KOPT-K1 (cell line): ENCODE measurements around the gene WASF1.

Source experiments
- H3K27ac ChIP-seq: fragments of 200-600 bp; sonication (generic); 2 replicates; pipeline ENCODE4 v1.5.1; 2016; ENCODE audit warnings: antibody characterized with exemption, mild to moderate bottlenecking, low read depth, low read length; ENCODE audit not compliant: poor library complexity, severe bottlenecking
- H3K36me3 ChIP-seq: fragments of 200-600 bp; sonication (generic); 2 replicates; pipeline ENCODE4 v1.5.1; 2017; ENCODE audit warnings: antibody characterized with exemption, mild to moderate bottlenecking, low read length, moderate library complexity; ENCODE audit not compliant: insufficient read depth
- H3K9me3 ChIP-seq: fragments of 200-600 bp; sonication (generic); 2 replicates; pipeline ENCODE4 v1.5.1; 2017; ENCODE audit warnings: antibody characterized with exemption, low read length, mild to moderate bottlenecking; ENCODE audit not compliant: insufficient read depth, poor library complexity, severe bottlenecking

Gene WASF1

DNA sequence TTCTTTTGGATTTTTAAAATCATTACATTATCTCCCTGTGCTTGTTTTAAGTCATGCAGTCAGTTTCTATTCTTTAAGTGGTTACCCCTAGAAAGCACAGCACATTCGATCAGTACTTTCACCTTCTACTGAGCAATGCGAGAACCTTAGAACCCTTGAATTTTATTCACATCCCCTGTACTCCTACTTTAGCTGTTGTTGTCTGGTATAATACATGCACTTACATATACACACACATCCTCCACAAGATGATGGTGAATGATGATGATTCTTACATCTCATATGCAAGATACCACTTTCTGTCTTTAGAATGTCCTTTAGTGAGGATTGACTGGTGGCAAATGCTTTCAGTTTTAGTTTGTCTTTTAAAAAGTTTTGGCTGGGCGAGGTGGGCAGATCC is 6.4 kb upstream of the WASF1 start:
- Histone ChIP-seq H3K27ac (peak overlapping the region; percentile 49), H3K9me3 (no peaks in the 10 kb centered on the region), H3K36me3 (peaks cover 11% of the 10 kb centered on the region; the same call in 1 of the 2 replicates)

DNA sequence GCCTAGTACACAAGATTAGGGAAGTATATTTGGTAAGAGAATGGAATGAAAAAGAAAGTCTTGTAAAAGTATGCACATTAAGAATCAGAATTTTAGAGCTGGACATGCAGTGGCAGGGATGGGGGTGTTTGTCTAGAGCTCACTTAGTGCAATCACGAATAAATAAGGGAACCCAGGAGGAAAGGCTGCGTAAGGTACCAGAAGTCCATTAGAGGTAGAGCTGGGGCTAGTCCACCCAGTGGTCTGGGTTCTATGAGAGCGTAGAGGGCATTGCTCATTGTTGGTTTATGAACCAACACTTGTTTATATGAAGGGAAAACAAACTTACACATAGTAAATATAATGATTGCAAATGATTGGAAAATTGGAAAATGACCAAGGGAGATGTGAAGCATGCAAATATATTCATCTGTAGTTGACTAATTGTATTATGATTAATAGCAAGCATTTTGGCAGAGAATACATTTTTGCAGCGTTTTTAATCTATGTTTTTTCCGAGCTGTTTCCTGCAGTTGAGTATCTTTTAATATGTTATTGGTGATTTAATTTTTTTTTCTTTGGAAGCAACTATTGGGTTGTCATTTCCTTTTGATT is 3.9 kb upstream of the WASF1 start:
- H3K9me3 ChIP-seq, result no peaks in the 10 kb centered on the region
- H3K27ac ChIP-seq, result no peak overlapping the region
- peaks cover 11% of the 10 kb centered on the region; the same call in 1 of the 2 replicates for H3K36me3 ChIP-seq

DNA sequence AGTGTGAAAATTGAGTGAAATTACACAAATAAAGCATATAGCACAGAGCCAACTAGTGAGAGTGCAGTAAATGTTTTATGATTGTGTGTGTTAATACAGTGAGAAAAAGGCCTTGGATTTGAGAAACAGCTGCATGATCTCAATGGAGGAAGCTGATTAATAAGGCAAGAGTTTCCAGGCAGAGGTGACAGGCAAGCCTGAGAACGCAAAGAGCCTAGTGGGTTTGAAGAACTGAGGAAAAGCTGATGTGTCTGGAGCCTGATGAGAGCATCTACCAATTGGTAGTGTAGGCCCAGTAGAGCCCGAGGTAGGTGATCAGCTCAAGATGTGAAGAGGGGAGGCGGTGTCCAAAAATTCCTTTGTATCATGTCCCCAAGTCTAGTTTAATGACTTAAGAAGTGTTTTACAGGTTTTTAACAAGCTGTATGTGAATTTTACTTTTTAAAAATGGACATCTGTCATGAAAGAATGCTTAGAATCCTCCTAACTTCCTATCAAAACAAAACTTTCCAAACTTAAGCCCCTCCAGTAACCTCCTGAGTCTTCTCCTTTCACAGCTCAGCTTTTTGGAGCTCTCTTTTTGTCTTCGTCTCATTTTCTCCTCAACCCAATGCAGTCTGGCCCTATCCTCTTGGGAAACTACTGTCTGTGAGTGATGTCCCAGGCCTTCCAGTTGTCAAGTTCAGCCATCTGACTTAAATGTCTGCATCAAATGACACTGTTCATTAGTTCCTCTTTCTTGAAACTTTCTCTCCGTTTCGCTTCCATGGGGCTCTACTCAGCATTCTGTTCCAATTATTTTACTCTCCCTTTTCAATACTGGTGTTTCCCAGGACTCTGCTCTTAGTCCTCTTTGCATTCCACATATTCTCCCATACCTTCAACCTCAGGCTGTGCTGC is 1.9 kb upstream of the WASF1 start:
- H3K36me3 ChIP-seq, result peaks cover 11% of the 10 kb centered on the region; the same call in 1 of the 2 replicates
- peak overlapping the region; percentile 84 for H3K27ac ChIP-seq
- H3K9me3 ChIP-seq, result no peaks in the 10 kb centered on the region

DNA sequence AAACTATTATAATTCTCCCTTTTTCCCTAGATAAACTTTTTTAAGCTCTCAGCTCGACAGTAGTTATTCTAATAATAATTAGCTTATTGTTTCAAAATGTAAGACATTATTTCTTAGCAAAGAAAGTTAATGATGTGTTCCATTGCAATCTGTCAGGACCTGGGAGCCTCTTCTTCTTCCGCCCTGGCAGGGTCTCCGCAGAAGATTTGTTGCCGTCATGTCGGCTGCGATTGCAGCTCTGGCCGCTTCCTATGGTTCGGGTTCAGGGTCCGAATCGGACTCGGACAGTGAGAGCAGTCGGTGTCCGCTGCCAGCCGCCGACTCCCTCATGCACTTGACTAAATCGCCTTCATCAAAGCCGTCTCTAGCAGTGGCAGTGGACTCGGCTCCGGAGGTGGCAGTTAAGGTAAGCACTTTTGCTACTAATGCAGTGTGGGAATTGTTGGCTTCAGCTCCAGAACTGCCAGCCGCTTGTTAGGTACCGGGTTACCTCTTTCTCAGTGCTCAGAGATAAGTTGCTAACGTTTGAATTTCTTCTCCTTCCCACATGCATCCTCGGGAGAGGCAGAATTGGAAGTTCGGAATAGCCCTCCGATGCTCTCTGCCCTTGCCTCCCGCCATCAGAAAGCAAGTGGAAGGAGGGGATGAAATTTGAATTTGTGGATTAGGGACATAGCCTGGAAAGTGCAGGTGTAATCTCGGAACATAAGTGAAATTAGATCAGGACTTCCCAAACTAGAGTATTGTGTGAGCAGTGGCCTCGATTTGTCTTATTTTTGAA is 948 bp upstream of the WASF1 start, which contains the start of gene CDC40:
CDC40 (plus strand) TSS at position 200 of the 781 bp plus-strand sequence; CDS start at position 218, 18 bp downstream.
- peaks cover 11% of the 10 kb centered on the region; the same call in 1 of the 2 replicates for H3K36me3 ChIP-seq
- no peaks in the 10 kb centered on the region for H3K9me3 ChIP-seq
- peak within 1 kb of the TSS; percentile 84 for H3K27ac ChIP-seq

DNA sequence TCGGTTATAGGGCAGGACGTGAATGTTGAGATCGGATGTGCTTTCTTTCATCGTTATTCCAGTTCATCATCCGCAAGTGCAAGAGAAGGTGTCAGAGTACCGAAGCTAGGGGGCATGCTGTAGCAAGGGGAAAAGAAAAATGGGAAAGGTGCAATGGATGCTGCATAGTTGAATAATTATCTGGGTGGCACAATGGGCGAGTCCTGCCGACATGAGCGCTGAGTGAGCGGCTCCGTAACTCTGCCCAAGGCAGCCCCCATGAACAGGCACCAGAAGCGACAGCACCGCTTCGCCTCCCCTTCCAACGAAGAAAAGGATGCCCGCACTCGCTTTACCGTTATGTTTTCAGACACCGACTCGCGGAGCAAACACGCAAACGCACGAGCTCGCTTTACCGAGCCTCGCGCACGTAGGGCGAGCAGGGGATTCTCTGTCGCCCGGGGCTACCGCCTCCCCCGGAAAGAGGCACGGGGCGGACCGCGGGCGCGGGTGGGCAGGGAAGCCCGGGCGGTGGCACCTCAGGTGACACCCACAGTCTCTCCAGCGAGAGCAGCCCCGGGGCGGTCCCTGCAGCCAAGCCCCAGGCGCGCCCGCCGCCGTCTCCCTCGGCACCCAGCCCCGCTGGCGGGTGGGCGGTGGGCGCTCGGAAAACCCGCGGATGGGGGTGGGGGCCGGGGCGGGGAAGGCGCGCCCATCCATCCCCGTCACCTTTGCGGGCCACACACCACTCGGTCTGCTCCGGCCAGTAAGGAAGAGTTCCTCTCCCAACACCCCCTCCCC is 654 bp downstream of the WASF1 start:
- Histone ChIP-seq H3K27ac (peak overlapping the region; percentile 84), H3K9me3 (no peaks in the 10 kb centered on the region), H3K36me3 (peaks cover 11% of the 10 kb centered on the region; the same call in 1 of the 2 replicates)

DNA sequence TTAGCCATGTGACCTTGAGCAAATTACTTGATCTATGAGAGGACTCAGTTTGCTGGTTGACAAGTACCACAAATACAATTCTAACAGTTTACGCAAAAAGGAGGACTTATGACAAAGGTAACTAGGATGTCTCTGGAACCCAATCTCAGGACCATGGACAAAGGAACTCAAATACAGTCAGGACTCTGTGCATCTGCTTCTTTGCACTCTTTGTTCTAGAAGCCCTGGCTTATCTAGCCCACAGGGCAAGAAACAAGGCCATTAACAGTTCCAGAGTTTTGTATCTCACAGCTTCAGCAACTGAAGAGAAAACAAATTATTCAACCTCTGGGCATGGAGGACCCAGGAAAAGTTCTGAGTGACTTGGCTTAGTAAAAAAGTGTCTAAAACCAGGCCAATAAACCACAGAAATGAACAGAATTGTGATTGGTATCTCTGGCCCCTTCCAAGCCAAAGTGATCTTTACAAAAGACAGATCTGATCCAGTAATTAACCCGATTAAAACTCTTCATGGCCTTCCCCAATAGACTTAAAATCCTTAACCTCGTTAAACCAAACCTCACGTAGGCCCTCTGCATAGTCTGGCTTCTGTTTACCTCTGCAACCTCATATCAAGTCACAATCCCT is 5.9 kb downstream of the WASF1 start:
- Histone ChIP-seq H3K27ac (no peak overlapping the region), H3K36me3 (no peaks in the 10 kb centered on the region), H3K9me3 (no peaks in the 10 kb centered on the region)

DNA sequence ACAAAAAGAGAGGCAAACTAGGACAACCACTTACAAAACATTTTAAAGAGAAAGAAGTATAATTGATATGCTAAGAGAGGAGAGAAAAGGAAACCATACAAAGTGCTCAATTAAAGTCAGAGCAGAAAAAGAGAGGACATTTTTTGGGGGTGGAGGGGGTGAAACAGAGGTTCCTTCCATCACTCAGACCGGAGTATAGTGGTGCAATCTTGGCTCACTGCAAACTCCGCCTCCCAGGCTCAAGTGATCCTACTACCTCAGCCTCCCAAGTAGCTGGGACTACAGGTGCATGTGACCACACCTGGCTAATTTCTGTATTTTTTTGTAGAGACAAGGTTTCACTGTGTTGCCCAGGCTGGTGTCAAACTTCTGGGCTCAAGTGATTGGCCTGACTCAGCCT is 9.4 kb downstream of the WASF1 start:
- Histone ChIP-seq H3K36me3 (no peaks in the 10 kb centered on the region), H3K27ac (no peak overlapping the region), H3K9me3 (no peaks in the 10 kb centered on the region)

DNA sequence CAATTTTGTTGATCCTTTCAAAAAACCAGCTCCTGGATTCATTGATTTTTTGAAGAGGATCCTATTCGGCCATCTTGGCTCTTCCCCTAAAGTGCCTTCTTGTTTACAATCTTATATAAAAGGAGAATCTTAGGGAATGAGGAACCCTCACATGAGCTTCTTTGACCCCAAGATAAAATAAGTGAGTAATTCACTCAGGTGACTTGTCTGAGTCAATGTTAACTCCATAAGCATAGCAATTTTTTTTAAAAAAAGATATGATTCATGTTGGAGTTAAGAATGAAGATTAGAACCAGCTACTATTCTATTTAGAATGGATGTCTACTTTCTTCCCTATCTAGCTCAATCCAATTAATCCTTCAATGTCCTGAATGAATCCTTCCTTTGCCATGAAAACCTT is 21.0 kb downstream of the WASF1 start:
- Histone ChIP-seq H3K9me3 (peaks cover 6% of the 10 kb centered on the region), H3K36me3 (no peaks in the 10 kb centered on the region)

DNA sequence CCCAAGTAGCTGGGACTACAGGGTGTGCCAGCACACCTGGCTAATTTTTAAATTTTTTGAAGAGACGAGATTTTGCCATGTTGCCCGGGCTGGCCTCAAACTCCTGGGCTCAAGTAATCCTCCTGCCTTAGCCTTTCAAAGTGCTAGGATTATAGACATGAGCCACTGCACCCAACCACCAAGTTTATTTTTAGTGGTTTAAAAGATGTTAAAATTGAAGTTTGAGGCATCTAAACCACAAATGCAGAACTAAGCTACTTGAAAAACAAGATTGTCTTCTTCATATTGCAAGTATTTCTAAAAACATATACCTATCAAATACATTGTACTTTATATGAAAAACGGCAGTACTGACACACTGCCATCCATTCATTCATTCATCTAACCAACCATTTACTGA is 31.6 kb downstream of the WASF1 start:
- H3K27ac ChIP-seq, result no peak overlapping the region
- no peaks in the 10 kb centered on the region for H3K9me3 ChIP-seq

More for the DNA sequence above, 21.0 kb downstream of the WASF1 start:
- H3K27ac ChIP-seq, result no peak overlapping the region

DNA sequence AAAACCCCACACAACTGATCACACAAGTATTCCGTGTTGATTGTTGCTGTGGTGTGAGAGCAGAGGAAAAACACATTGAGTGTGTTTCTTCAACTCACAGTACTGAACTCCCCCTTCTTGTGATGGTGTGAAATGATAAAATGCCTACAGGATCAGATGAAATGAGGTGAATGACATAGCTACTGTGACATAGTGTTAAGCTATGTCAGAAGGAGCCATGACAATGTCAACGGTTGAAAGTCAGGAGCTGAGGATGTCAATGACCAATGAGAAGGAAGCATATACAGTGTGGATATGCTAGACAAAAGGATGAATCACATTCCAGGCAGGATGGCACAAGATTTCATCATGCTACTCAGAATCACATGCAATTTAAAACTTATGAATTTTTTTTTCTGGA is 38.8 kb downstream of the WASF1 start:
- peaks cover 14% of the 10 kb centered on the region; the same call in 1 of the 2 replicates for H3K36me3 ChIP-seq
- no peak overlapping the region for H3K27ac ChIP-seq
- H3K9me3 ChIP-seq, result peaks cover 36% of the 10 kb centered on the region

More for the DNA sequence above, 31.6 kb downstream of the WASF1 start:
- H3K36me3 ChIP-seq, result no peaks in the 10 kb centered on the region

DNA sequence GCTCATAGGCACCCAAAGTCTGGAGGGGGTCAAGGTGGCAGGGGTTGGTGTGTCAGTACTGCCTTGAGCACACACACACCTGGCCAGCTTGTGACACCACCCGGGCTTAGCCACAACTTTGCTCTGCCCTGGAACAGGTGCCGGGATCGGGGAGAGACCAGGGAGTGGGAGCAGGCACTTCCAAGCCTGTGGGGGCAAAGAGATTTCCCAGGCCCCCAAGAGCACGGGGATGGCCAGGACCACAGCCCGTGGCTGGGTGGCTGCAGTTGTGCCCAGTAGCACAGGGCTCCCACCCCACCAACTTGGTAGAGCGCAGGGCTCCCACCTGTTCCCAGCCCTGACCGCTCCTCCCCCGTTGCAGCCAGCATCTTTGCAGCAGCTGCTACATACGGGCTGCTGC is 40.4 kb downstream of the WASF1 start:
- Histone ChIP-seq H3K9me3 (peaks cover 36% of the 10 kb centered on the region), H3K27ac (no peak overlapping the region), H3K36me3 (peaks cover 14% of the 10 kb centered on the region; the same call in 1 of the 2 replicates)

DNA sequence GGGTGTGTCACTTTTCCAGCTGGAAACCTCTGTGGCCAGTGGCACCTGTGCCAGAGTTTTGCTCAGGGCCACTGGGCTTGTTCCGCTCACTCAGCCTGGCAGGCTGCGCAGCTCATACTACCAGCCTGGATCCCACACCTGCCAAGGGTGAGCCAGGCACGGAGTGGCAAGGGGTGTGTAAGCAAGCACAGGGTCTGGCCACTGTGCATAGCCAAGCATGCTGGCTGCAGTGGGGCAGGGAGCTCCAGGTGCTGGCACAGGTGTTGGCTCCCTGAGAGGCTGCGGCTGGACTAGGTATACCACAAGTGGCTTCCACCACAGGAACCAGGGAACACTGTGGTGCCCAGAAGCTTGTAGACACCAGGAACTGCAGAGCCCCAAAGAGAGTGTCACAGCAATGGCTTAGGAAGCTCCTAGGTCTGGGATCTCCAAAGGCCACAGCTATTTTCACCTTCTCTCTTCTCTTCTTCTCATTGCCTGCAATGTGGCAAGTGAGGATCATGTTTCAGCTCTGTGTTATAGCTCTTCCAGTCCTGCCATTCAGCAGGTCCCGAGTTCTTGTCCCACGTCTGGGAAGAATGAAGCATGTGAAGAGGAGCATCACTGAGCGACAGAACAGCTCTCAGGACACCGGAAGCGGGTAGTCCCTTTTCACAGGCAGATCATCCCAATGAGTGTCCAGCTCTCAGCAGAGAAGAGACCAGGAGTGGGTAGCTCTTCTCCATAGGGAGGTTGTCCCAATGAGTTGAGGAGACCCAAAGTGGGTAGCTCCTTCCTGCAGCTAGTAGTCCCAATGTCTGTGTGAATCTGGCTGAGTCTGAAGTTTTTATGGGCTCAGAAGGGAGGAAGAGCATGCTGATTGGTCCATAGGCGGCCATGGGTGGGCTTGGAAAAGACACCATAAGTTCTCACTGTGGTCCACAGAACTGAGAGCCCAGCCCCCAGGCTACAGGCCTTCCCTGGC is 41.3 kb downstream of the WASF1 start:
- Histone ChIP-seq H3K36me3 (peaks cover 14% of the 10 kb centered on the region; the same call in 1 of the 2 replicates), H3K27ac (no peak overlapping the region), H3K9me3 (peaks cover 36% of the 10 kb centered on the region)

DNA sequence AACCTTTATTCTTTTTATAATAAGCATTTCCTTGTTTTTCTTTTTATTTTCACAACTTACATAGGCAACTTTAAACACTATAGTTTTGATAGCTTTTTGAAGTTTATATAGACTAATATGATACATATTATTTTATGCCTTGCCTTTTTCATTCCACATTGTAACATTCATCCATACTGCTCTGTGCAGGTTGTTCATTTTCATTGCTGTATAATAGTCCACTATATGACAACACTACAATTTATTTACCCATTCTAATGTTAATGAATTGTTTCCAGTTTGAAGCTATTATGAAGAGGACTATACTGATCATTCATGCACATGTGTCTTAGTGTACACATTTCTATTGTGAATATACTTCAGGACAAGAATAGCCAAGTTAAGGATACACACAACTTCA is 49.1 kb downstream of the WASF1 start:
- Histone ChIP-seq H3K9me3 (no peaks in the 10 kb centered on the region), H3K36me3 (no peaks in the 10 kb centered on the region; the same call in 1 of the 2 replicates), H3K27ac (no peak overlapping the region)
